PC-3 (cell line): ENCODE measurements around the gene MACROD2.

Experiments
- EZH2 ChIP-seq: fragments of 300-600 bp; sonication (generic); IDR thresholded peaks from one replicate; pipeline ENCODE4 v1.6.1; 2017; ENCODE audit warnings: antibody characterized with exemption, mild to moderate bottlenecking, low read length; ENCODE audit not compliant: unreplicated experiment
- EZH2phosphoT487 ChIP-seq: fragments of 300-600 bp; sonication (generic); IDR thresholded peaks from 2 replicates; pipeline ENCODE4 v1.6.1; 2018; ENCODE audit warnings: mild to moderate bottlenecking, antibody characterized with exemption, low read length, borderline replicate concordance
- TF ChIP-seq, protein P1 (sequence below): fragments of 300-600 bp; sonication (generic); conservative IDR thresholded peaks from 2 replicates; pipeline ENCODE4 v1.5.1; 2017; ENCODE audit warnings: antibody characterized with exemption, low read depth, mild to moderate bottlenecking, low read length

DNA sequence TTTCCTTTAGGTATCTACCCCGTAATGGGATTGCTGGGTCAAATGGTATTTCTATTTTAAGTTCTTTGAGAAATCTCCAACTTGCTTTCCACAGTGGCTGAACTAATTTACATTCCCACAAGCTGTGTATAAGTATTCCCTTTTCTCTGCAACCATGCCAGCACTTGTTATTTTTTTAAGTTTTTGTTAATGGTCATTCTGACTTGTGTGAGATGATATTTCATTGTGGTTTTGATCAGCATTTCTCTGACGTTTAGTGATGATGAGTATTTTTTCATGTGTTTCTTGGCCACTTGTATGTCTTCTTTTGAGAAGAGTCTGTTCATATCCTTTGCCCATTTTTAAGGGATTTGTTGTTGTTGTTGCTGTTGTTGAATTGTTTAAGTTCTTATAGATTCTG lies 1706.8 kb downstream of the MACROD2 start:
- TF ChIP-seq, protein P1, sequence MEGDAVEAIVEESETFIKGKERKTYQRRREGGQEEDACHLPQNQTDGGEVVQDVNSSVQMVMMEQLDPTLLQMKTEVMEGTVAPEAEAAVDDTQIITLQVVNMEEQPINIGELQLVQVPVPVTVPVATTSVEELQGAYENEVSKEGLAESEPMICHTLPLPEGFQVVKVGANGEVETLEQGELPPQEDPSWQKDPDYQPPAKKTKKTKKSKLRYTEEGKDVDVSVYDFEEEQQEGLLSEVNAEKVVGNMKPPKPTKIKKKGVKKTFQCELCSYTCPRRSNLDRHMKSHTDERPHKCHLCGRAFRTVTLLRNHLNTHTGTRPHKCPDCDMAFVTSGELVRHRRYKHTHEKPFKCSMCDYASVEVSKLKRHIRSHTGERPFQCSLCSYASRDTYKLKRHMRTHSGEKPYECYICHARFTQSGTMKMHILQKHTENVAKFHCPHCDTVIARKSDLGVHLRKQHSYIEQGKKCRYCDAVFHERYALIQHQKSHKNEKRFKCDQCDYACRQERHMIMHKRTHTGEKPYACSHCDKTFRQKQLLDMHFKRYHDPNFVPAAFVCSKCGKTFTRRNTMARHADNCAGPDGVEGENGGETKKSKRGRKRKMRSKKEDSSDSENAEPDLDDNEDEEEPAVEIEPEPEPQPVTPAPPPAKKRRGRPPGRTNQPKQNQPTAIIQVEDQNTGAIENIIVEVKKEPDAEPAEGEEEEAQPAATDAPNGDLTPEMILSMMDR, result no peak
- TF ChIP-seq EZH2 (no peak), EZH2phosphoT487 (no peak)
